ENCODE results near the gene ITGA6. TPM values are rescaled to one million over a fixed set of nuclear protein-coding genes. Genes with fewer than 3 reads are reported as not detected.
A peak's percentile ranks its signal among the peaks of the same experiment; 100 is the strongest.

The ITGA6 gene
- total RNA-seq, 6 experiments from 2014 or later = 10.7 to 26.8 (median 17.2) TPM

- Histone ChIP-seq H3K27ac (no peak overlapping the region), H3K36me3 (no peaks in the 10 kb centered on the region), H3K27me3 (no peaks in the 10 kb centered on the region), H3K9me3 (no peaks in the 10 kb centered on the region), H3K4me3 (no peak overlapping the region), H3K4me1 (peaks cover 0 to 4% (median 0%) of the 10 kb centered on the region in 4 donors)
- TF ChIP-seq CTCF (IDR thresholded peaks at IDR 0.05) = no peak
- DNase-seq = no peak
- intact Hi-C loops (cut with DNase I) = no loop called here
- ATAC-seq = no peak
Measured at GRCh38 chr2:172550419-172550818, 123.0 kb downstream of the ITGA6 start.

- Histone ChIP-seq H3K4me1 (peaks cover 0 to 4% (median 0%) of the 10 kb centered on the region in 4 donors), H3K27me3 (no peaks in the 10 kb centered on the region), H3K27ac (no peak overlapping the region), H3K4me3 (no peak overlapping the region), H3K9me3 (no peaks in the 10 kb centered on the region), H3K36me3 (no peaks in the 10 kb centered on the region)
- intact Hi-C loops (cut with DNase I) = no loop called here
- ATAC-seq (no peak), DNase-seq (no peak)
- TF ChIP-seq POLR2A (IDR thresholded peaks at IDR 0.05) = no peak
- no peak for TF ChIP-seq CTCF (IDR thresholded peaks at IDR 0.05)
Measured at GRCh38 chr2:172551271-172551670, 123.9 kb downstream of the ITGA6 start.

GRCh38 chr2:172552547-172553291, 125.3 kb downstream of the ITGA6 start:
- Histone ChIP-seq H3K27me3 (no peaks in the 10 kb centered on the region), H3K27ac (no peak overlapping the region), H3K36me3 (no peaks in the 10 kb centered on the region), H3K9me3 (no peaks in the 10 kb centered on the region), H3K4me3 (no peak overlapping the region), H3K4me1 (peaks cover 0 to 4% (median 2%) of the 10 kb centered on the region in 4 donors)
- whole genome bisulfite sequencing (ENCODE audit: insufficient coverage, low coverage, low lambda C conversion rate, missing lambda C conversion rate) = 79% methylated on average over 3 of the region's 4 CpGs
- TF ChIP-seq POLR2A (IDR thresholded peaks at IDR 0.05) (no peak), CTCF (IDR thresholded peaks at IDR 0.05) (no peak)
- no peak for ATAC-seq
- intact Hi-C loops (cut with DNase I) = no loop called here
- no peak for DNase-seq

GRCh38 chr2:172554352-172555271, 127.2 kb downstream of the ITGA6 start:
- 52% methylated on average over 17 of the region's 18 CpGs for WGBS (ENCODE audit: insufficient coverage, low coverage, low lambda C conversion rate, missing lambda C conversion rate)
- no peak for ATAC-seq
- intact Hi-C loops (cut with DNase I) = no loop called here
- TF ChIP-seq CTCF (IDR thresholded peaks at IDR 0.05) = no peak
- TF ChIP-seq POLR2A (IDR thresholded peaks at IDR 0.05) = no peak
- peaks cover 0 to 4% (median 2%) of the 10 kb centered on the region in 4 donors for H3K4me1 ChIP-seq
- H3K4me3 ChIP-seq = peak overlapping the region; percentile 68 to 92 (median 90)
- H3K9me3 ChIP-seq = no peaks in the 10 kb centered on the region
- no peaks in the 10 kb centered on the region for H3K27me3 ChIP-seq
- peak in 1 of 3 donors; percentile 28 for DNase-seq
- H3K27ac ChIP-seq = peak overlapping the region; percentile 88 to 99 (median 97)
- H3K36me3 ChIP-seq = no peaks in the 10 kb centered on the region
